Subcutaneous adipose tissue (tissue), 4 donors: Measurements from ENCODE around the gene RAET1G. TPM values are rescaled to one million over a fixed set of nuclear protein-coding genes. Genes with fewer than 3 reads are reported as not detected.

Experiments used
- total RNA-seq, 4 donors: library from RNA; depleted of rRNA; stranded (reverse); fragments of >200 nt; gene quantifications; one replicate each; pipeline ENCODE4 v1.1.0, GENCODE V29; 2016
- TF ChIP-seq, protein P1 (sequence below): fragments of 450-650 bp; IDR thresholded peaks from one replicate; pipeline ENCODE4 v1.5.1; 2016; ENCODE audit warnings: low read depth, mild to moderate bottlenecking, control low read depth, antibody characterized with exemption, moderate library complexity

Gene RAET1G
- total RNA-seq, 4 donors from 2014 or later: 0.82 TPM; not detected in 3

DNA sequence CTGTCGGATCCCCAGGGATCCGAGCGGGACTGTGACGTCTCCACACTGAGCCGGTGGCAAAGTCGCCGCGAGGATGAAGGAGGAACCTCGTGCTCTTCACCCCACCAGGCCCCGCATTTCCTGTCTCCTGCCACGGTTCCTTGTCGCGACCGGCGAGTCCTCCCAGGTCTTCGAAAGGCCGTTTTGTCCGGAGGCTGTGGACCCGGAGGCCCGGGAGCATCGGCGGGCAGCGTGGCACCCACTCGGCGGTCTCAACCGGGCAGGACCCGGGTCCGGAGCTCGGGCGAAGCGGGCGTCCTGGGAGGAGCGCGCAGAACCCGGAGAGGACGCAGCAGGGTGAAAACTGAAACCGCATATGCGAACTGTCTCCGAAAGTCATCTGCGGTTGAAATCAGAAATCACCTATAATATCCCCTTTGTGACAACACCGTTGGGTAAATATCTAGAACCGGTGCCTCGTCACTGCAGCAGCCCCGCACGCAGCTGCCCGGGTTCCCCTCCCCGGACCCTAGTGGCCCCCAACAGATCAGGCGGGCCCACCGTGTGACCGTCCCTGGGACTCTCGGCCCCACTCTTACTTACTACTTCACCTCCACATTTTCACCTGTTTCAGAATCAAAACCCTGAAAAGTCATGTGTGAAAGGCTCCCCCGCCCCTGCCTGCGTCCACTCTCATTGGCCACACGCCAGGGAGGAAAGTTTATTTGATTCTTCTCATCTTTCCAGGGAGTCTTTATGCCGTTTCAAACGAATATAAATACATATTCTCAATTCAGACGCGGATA lies 15.8 kb upstream of the RAET1G start:
- TF ChIP-seq, protein P1, sequence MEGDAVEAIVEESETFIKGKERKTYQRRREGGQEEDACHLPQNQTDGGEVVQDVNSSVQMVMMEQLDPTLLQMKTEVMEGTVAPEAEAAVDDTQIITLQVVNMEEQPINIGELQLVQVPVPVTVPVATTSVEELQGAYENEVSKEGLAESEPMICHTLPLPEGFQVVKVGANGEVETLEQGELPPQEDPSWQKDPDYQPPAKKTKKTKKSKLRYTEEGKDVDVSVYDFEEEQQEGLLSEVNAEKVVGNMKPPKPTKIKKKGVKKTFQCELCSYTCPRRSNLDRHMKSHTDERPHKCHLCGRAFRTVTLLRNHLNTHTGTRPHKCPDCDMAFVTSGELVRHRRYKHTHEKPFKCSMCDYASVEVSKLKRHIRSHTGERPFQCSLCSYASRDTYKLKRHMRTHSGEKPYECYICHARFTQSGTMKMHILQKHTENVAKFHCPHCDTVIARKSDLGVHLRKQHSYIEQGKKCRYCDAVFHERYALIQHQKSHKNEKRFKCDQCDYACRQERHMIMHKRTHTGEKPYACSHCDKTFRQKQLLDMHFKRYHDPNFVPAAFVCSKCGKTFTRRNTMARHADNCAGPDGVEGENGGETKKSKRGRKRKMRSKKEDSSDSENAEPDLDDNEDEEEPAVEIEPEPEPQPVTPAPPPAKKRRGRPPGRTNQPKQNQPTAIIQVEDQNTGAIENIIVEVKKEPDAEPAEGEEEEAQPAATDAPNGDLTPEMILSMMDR: no peak

GRCh38 chr6:149936743-149937142 lies 13.8 kb upstream of the RAET1G start:
- TF ChIP-seq, protein P1: no peak

DNA sequence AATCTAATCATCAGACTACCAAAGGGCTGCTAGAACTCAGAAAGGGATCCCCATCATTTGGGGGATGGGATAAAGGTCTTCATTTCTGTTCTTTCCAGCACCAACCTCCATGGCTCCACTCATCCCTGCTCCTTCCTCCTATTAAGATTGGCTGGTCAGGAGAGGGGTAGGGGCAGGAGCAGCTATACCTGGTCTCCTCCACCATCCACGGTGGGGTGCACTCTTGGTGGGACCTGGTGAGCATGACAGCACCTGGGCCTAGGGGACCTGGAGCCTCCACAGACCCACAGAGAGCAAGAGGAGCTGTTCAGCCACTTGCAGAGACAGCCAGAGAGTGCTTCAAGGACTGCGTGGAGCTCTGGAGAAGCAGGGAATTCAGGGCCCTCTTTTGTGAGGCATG lies 12.7 kb upstream of the RAET1G start:
- TF ChIP-seq, protein P1: no peak

GRCh38 chr6:149935246-149935645 lies 12.3 kb upstream of the RAET1G start:
- TF ChIP-seq, protein P1: no peak

GRCh38 chr6:149934249-149935156 lies 11.6 kb upstream of the RAET1G start:
- TF ChIP-seq, protein P1: no peak

GRCh38 chr6:149933461-149933860 lies 10.5 kb upstream of the RAET1G start:
- TF ChIP-seq, protein P1: no peak

DNA sequence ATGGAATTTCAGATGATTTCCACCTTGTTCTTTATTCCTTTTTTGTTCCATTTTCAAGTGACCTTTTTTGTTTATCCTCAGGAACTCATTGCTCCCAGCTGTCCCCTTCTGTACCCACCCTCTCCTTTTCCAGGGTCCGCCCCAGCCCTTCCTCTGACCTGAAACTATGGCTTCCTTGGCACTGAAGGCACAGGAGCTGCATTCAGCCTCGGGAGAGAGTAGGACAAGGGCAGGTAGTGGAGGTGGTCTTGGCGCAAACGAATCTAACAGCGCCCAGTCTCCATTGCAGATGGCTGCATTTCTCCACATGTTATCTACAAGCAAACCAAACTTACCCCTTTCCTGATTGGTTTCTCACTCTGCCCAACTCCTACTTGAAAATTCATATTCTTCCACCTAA lies 10.1 kb upstream of the RAET1G start:
- TF ChIP-seq, protein P1: no peak
